Inferior parietal cortex (tissue), 1 donor: ENCODE data around the gene ST6GALNAC5.
"Not testable (repeated sequence)": the region's sequence is repeated elsewhere in the genome, so short reads cannot be mapped to it uniquely, and the experiment has no call there.

ENCODE experiments used
- DNase-seq: peaks from one replicate; pipeline ENCODE4 v3.0.0-alpha.2; 2016; ENCODE audit errors: extremely low spot score

Gene ST6GALNAC5

GRCh38 chr1:76866566-76866965, 714 bp upstream of the ST6GALNAC5 start:
- DNase-seq = no peak

- DNase-seq = peak; percentile 42
Measured at GRCh38 chr1:76868154-76868882, 1.0 kb downstream of the ST6GALNAC5 start.

GRCh38 chr1:76868916-76869315, 1.6 kb downstream of the ST6GALNAC5 start:
- no peak for DNase-seq

GRCh38 chr1:76870037-76870436, 2.8 kb downstream of the ST6GALNAC5 start:
- no peak for DNase-seq

- no peak for DNase-seq
Measured at GRCh38 chr1:76871355-76871974, 4.2 kb downstream of the ST6GALNAC5 start.

GRCh38 chr1:76872944-76873343, 5.7 kb downstream of the ST6GALNAC5 start:
- DNase-seq = no peak

- no peak for DNase-seq
Measured at GRCh38 chr1:76876655-76877395, 9.5 kb downstream of the ST6GALNAC5 start.

- not testable (repeated sequence) for DNase-seq
Measured at GRCh38 chr1:76879014-76879413, 11.7 kb downstream of the ST6GALNAC5 start.

GRCh38 chr1:76881762-76882161, 14.5 kb downstream of the ST6GALNAC5 start:
- DNase-seq = no peak

- no peak for DNase-seq
Measured at GRCh38 chr1:76891931-76892622, 24.8 kb downstream of the ST6GALNAC5 start.

- no peak for DNase-seq
Measured at GRCh38 chr1:76892675-76893074, 25.4 kb downstream of the ST6GALNAC5 start.

GRCh38 chr1:76901158-76901767, 34.0 kb downstream of the ST6GALNAC5 start:
- DNase-seq = no peak

GRCh38 chr1:76905876-76906595, 38.8 kb downstream of the ST6GALNAC5 start:
- no peak for DNase-seq

GRCh38 chr1:76909311-76909710, 42.0 kb downstream of the ST6GALNAC5 start:
- no peak for DNase-seq

GRCh38 chr1:76919085-76919484, 51.8 kb downstream of the ST6GALNAC5 start:
- no peak for DNase-seq

GRCh38 chr1:76921590-76921989, 54.3 kb downstream of the ST6GALNAC5 start:
- DNase-seq = no peak

- no peak for DNase-seq
Measured at GRCh38 chr1:76925825-76926224, 58.5 kb downstream of the ST6GALNAC5 start.

GRCh38 chr1:76928522-76928921, 61.2 kb downstream of the ST6GALNAC5 start:
- DNase-seq = no peak

GRCh38 chr1:76929136-76929535, 61.9 kb downstream of the ST6GALNAC5 start:
- DNase-seq = no peak

GRCh38 chr1:76933847-76934815, 66.9 kb downstream of the ST6GALNAC5 start:
- no peak for DNase-seq
